RKO (cell line): Measurements from ENCODE around the gene CT45A10.
"Not testable (repeated sequence)": the region's sequence is repeated elsewhere in the genome, so short reads cannot be mapped to it uniquely, and the experiment has no call there.

Experiments
- DNase-seq: peaks from one replicate; pipeline ENCODE4 v3.0.0-alpha.2; 2016; ENCODE audit warnings: low spot score

Gene CT45A10, protein sequence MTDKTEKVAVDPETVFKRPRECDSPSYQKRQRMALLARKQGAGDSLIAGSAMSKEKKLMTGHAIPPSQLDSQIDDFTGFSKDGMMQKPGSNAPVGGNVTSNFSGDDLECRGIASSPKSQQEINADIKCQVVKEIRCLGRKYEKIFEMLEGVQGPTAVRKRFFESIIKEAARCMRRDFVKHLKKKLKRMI

DNA sequence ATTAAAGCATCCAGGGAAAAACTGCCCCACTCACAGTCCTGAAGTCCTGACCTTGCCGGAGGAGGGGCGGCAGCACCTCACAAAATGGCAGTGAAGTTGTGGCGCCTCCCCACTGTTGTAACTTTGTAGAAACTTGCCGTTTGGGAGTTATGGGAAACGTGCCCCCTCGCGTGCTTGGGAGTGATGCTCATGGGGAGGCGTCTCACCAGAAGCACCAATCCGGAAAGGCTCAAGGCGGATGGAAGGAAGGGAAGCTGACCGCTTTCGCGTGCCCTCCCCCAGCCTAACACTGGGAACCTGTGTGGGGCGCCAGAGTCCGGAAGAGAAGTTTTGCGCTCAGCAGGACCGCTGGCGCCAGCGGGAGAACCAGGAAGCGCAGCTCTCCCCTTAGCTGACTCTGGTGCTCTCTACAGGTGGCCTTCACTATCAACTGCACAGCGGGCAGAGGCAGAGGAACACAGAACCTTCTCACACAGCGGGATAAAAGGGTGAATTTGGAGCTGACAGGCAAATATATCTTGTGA lies at the start of gene CT45A10, which contains the start of gene SAGE1:
Gene CT45A10 (minus strand): TSS at position 151 of the 524 bp plus-strand sequence. CDS start 8,100 bp downstream, outside the sequence.
Gene SAGE1 (plus strand): TSS at position 423 of the 524 bp plus-strand sequence. CDS start 2,527 bp downstream, outside the sequence.
- DNase-seq, result no peak

DNA sequence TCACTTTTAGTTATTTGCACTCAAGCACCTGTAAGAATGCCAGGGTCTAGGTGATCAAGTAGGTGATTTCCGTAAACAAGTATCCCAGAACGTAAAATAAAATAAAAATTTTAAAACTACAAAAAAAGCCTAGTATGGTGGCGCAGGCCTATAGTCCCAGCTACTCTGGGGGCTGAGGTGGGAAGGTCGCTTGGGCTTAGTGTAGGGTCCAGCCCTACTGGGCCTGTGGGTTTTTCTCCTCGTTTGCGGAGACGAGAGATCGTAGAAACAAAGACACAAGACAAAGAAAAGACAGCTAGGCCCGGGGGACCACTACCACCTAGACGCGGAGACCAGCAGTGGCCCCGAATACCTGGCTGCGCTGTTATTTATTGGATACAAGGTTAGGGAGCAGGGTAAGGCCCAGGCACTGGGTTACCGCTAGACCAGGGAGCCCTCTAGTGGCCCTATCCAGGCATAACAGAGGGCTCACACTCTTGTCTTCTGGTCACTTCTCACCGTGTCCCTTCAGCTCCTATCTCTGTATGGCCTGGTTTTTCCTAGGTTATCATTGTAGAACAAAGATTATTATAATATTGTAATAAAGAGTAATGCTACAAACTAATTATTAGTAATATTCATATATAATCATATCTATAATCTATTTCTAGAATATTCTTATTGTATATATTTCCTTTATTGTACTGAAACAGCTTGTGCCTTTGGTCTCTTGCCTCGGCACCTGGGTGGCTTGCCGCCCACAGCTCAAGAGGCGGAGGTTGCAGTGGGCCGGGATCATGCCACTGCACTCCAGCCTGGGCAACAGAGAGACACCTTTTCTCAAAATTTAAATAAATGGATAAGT lies 38.6 kb upstream of the CT45A10 start:
- DNase-seq, result peak; percentile 54

DNA sequence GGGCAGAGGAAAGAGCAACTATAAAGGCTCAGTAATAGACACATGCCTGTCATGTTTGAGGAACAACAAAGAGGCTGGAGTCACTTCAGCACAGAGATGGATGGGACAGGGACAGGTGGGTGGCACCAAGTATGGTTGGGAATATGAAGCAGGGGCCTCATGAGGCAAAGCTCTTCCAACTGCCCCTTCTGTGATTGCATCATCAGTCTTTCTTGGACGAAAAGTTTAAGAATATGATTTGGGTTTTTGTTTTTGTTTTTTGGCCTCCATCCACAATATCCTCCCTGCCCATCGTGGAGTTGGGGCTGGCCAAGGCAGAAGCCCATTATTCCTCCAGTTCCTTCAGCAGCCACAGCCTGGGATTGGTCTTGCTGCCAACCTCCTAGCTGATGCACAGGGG lies 34.7 kb upstream of the CT45A10 start:
- DNase-seq, result no peak

DNA sequence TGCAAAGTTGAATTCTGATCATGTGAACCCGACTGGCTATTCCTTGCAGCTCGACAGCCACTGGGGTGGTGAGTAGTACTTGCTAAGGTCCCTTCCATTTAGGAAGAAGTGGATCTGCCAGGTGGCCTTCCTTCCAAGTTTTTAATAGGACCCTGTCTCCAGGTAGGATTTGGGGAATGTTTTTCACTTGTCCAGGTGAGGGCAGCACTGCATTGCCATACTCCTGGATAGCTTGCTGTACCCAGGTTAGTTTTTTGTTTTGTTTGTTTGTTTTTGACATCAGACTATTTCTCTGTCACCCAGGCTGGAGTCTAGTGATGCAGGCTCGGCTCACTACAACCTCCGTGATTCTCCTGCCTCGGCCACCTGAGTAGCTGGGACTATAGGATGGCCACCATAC lies 30.1 kb upstream of the CT45A10 start:
- DNase-seq, result no peak

DNA sequence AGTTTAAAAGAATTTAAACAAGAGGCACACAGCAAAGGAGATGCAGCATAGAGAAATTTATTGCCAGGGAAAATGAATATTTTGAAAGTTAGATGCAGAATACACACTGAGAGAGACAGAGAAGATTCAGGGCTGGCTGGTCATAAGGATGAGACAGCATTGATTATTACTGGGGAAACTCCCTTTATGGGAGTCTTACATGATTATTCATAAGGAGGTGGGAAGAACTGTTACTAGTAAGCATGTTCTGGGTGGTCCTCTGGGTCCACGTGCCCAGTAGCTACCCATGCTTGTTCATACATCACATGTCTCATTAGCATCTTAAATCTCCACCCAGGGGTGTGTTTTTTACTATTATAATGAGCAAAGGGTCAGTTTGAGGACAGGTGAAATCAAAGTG lies 27.3 kb upstream of the CT45A10 start:
- not testable (repeated sequence) for DNase-seq

DNA sequence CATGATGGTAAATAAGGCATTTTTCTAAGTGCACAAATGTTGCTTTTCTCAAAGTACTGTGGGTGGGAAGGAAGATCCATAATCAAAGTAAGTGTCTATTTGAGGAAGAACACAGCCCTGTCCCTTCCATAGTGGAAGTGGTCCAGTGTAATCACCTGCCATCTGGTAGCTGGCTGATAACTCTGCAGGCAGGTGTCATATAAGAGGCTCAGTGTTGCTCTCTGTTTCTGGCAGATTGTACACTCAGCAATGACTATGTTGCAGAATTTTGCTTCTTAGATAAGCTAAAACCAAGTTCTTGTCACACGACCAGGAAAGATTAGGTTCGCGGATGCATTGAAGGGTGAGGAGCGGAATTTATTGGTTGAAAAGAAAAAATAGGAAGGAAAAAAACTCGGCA lies 21.2 kb upstream of the CT45A10 start:
- DNase-seq, result no peak

DNA sequence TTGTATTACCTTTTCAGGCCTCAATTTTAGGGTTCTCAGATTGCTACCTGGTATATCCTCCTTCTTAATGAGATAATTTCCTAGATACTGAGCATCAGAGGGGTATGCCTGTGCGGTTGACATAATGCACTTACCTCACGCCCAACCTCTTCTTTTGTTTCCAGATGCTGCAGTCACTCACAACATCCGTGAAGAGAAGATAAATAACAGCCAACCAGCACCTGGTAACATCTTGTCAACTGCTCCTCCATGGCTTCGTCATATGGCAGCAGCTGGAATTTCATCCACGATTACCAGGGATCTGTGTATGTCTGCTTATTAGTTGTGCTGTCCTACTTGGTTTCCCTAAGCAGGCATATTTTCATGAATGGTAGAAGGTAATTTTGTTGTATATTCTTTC lies 17.0 kb upstream of the CT45A10 start:
- DNase-seq, result no peak

DNA sequence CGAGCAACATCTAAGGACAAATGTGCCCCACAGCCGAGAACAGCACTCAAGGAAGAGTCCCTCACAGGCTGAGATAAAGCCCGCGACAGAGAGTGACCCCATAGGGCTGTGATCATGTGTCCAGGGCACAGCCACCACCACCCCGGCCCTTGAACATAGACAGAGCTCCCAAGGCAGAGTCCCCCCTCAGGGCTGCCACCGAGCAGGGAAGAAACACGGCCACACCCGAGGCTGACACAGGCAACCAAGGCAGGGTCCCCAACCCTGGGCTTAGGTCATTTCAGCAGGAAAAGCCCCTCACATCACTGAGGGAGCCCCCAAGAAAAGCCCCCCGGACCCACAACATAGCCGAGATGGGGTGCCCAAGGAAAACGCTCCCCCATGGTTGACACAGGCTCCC lies 463 bp downstream of the CT45A10 start:
- no peak for DNase-seq

DNA sequence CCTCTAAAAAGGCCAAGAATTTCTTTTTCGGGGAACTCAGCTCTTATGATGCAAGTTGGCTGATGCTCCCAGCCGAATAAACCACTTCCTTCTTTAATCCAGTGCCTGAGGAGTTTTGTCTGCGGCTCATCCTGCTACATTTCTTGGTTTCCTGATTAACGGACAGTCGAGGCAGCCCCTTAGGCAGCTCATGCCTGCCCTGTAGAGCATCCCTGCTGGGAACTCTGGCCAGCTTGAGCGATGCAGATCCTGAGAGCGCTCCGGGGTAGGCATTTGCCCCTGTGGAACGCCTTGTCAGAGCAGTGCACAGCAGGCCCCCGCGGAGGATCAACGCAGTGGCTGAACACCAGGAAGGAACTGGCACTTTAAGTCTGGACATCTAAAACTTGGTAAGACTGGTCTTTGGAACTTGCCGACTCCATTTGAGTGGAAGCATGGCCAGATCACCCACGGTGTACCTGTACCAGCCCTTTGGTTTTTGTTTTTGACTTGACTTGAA lies 3.1 kb downstream of the CT45A10 start:
- DNase-seq, result no peak

DNA sequence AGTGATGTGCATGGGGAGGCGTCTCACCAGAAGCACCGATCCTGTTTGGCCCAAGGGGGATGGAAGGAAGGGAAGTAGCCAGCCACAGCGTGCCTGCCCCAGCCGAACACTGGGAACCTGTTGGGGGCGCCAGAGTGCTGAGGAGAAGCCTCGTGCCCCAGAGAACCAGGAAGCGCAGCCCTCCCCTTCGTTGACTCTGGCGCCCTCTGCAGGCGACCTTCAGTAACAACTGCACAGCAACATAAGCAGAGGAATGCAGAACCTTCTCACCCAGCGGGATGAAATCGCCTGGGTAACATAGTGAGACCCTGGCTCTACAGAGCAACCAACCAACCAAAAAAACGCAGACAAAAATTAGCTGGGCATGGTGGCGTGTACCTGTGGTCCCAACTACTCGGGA lies 4.3 kb downstream of the CT45A10 start:
- not testable (repeated sequence) for DNase-seq

DNA sequence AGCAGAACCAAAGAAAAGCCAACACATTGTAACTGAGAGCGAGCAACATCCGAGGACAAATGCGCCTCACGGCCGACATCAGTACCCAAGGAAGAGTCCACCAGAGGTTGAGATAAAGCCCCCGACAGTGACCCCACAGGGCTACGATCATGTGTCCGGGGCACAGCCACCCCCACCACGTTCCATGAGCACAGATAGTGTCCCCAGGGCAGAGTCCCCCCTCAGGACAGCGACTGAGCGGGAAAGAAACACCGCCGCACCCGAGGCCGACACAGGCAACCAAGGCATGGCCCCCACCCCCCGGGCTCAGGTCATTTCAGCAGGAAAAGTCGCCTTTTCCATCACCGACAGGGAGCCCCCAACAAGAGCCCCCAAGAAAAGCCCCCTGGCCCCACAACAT lies 5.0 kb downstream of the CT45A10 start:
- not testable (repeated sequence) for DNase-seq

DNA sequence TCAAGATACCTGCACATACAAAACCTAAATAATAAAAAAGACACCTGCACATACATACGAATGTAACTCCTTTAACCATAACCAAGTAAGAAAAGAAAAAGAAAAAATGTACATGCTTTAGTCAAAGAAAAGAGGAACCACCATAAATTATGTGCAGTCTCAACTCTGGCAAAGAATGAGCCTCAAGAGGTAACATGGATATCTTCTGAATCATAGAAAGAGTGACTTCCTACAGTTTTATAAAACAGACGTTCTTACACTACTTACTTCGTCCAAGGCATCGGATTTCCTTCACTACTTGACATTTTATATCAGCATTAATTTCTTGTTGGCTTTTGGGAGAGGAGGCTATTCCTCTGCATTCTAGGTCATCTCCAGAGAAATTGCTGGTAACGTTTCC lies 10.5 kb downstream of the CT45A10 start:
- DNase-seq, result not testable (repeated sequence)

DNA sequence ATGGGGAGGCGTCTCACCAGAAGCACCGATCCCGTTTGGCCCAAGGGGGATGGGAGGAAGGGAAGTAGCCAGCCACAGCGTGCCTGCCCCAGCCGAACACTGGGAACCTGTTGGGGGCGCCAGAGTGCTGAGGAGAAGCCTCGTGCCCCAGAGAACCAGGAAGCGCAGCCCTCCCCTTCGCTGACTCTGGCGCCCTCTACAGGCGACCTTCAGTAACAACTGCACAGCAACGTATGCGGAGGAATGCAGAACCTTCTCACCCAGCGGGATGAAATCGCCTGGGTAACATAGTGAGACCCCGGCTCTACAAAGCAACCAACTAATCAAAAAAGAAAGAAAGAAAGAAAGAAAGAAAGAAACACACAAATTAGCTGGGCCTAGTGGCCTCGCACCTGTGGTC lies 21.5 kb downstream of the CT45A10 start, which contains the start of gene CT45A9:
Gene CT45A9 (minus strand): TSS at position 101 of the 400 bp plus-strand sequence. CDS start 3,751 bp downstream, outside the sequence.
- not testable (repeated sequence) for DNase-seq

DNA sequence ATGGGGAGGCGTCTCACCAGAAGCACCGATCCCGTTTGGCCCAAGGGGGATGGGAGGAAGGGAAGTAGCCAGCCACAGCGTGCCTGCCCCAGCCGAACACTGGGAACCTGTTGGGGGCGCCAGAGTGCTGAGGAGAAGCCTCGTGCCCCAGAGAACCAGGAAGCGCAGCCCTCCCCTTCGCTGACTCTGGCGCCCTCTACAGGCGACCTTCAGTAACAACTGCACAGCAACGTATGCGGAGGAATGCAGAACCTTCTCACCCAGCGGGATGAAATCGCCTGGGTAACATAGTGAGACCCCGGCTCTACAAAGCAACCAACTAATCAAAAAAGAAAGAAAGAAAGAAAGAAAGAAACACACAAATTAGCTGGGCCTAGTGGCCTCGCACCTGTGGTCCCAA lies 38.8 kb downstream of the CT45A10 start, which contains the start of gene CT45A8:
Gene CT45A8 (minus strand): TSS at position 101 of the 400 bp plus-strand sequence. CDS start 3,755 bp downstream, outside the sequence.
- not testable (repeated sequence) for DNase-seq

DNA sequence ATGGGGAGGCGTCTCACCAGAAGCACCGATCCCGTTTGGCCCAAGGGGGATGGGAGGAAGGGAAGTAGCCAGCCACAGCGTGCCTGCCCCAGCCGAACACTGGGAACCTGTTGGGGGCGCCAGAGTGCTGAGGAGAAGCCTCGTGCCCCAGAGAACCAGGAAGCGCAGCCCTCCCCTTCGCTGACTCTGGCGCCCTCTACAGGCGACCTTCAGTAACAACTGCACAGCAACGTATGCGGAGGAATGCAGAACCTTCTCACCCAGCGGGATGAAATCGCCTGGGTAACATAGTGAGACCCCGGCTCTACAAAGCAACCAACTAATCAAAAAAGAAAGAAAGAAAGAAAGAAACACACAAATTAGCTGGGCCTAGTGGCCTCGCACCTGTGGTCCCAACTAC lies 56.1 kb downstream of the CT45A10 start, which contains the start of gene CT45A7:
Gene CT45A7 (minus strand): TSS at position 101 of the 400 bp plus-strand sequence. CDS start 3,747 bp downstream, outside the sequence.
- not testable (repeated sequence) for DNase-seq
